HG02884 (cell line): ENCODE results near the gene TIMELESS.
"Not testable (repeated sequence)": the region's sequence is repeated elsewhere in the genome, so short reads cannot be mapped to it uniquely, and the experiment has no call there.

Experiments used
- ATAC-seq: cut with Tn5 transposase; IDR thresholded peaks from one replicate; pipeline ENCODE4 v1.9.1; 2021; ENCODE audit warnings: mild to moderate bottlenecking, moderate library complexity; ENCODE audit not compliant: unreplicated experiment

The TIMELESS gene

DNA sequence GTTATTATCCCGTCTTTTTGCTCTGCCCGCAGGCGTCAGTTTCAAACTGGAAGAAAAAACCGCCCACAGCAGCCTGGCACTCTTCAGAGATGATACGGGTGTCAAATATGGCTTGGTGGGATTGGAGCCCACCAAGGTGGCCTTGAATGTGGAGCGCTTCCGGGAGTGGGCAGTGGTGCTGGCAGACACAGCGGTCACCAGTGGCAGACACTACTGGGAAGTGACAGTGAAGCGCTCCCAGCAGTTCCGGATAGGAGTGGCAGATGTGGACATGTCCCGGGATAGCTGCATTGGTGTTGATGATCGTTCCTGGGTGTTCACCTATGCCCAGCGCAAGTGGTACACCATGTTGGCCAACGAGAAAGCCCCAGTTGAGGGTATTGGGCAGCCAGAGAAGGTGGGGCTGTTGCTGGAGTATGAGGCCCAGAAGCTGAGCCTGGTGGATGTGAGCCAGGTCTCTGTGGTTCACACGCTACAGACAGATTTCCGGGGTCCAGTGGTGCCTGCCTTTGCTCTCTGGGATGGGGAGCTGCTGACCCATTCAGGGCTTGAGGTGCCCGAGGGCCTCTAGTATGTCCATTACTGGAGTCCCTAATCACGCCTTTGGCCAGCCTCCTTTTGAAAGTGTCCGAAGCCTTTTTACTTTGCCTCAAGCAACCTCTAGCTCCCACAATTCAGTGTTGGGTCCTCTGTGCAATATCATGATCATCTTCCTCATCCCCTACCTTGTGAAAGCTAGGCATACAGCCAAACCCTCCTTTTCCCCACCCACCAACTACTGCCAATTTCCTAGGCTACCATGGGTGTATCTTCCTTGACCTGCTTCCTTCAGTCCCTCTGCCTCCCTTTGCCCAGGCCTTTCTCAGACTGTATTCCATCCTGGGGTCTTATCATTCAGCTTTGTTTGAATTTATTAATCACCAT is 20.0 kb upstream of the TIMELESS start:
- no peak for ATAC-seq

DNA sequence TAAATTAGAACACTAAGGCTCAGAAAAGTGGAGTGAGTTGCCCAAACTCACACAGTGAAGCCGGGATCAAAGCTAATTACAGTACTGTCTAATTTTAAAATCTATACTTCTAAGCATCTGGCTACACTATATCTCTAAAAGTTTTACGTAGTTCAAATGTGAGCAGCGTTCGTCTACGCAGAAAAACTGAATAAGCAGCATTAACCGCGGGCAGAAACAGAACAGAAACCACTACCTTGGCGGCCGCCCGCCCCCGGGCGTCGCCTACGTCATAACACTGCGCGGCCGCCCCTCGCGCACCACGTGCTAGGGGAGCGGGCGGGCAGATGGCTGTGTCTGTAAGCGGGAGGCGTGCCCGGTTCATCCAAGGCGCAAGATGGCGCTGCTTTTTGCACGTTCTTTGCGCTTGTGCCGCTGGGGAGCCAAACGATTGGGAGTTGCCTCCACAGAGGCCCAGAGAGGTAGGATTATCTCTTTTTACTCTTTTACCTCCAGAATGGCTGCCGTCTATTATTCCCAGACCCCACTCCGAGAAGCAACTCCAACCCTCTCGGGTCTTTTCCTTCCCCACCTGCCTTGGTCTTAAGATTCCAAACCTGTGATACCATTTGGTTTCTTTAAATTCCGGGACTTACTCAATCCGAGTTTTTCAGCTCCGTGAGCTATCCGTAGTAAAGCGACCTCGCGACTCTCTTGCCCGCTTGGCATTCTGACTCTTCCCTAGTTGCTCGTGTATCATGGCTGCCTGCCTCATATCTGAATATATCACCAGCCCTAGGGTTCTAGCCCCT is 19.2 kb upstream of the TIMELESS start, which contains the start of gene SPRYD4:
Gene SPRYD4 (plus strand): TSS at position 363 of the 791 bp plus-strand sequence. CDS start 14 bp downstream, at position 377.
- peak; percentile 82 for ATAC-seq

DNA sequence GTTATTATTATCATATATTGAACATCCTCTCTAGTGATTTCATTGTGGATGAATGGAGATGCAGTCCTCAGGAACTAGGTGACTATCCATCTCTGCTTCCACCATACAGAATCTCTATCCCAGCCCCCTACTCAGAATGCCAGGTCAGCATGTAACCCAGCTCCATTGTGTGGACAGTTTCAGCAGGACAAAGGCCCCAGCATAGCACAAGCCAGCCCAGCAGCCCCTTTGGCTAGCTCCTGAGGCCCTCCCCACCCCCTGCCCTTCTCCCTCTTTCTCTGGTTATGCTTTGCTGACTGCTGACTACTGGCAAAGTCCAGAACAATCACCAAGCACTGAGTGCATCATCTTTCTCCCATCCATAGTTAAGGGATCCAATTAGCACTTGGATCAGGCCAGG is 13.3 kb upstream of the TIMELESS start:
- no peak for ATAC-seq

DNA sequence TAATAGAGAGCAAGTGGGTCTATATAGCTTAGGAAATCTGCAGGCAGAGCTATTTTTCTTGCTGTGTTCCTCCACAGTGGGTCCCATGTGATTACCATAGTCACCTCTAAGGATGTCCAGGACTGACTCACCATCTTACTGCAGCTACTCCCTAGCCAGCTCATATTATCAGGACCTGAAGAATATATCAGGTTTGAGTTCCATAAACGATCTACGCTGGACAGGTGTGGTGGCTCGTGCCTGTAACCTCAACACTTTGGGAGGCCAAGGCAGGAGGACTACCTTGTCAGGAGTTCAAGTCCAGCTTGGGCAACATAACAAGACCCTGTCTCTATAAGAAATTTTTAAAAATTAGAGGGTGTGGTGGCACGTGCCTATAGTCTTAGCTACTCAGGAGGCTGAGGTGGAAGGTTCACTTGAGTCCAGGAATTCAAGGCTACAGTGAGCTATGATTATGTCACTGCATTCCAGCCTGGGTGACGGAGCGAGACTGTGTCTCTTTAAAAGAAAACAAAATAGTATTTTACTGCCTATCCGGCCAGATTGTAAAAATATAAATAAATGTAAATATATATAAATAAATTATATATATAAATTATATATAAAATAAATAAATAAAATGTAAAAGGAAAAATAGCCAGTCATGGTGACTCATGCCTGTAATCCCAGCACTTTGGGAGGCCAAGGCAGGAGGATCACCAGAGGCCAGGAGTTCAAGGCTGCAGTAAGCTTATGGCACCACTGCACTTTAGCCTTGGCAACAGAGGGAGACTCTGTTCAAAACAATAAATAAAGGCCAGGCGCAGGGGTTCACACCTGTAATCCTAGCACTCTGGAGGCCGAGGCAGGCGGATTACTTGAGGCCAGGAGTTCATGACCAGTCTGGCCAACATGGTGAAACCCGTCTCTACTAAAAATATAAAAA is 12.3 kb upstream of the TIMELESS start:
- ATAC-seq: no peak

DNA sequence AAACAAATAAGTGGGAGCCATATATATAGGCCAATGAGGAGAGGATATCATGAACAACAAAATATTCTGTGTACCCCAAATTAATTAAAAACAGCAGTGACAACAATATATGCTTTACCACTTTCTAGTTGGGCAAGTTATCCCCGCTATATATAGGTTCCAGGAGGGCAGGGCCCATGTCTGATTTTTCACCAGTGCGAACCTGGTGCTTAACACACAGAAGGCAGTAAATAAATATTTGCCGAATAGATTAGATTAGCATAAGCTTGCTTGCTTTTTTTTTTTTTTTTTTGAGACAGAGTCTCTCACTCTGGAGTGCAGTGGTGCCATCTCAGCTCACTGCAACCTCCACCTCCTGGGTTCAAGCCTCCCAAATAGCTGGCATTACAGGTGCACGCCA is 8.6 kb upstream of the TIMELESS start:
- ATAC-seq: no peak

DNA sequence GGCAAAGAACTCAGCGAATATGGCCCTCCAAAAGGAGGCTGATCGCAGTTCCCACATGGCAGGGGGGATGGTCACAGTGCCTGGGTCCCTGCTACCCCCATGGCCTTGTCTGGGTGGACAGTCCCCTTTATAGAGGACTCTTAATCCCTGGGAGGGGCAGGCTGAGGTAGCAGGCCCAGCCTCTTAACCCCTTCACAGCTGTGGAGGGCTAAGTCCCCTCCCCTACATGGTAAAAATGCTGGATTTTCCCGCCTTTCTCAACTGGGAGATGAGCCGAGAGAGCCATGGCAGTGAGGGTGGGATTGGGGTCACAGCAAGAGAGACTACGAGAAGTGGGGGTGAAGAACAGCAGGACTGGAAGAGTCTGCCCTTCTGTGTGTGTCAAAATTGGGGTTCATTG is 5.3 kb upstream of the TIMELESS start, which contains the start of gene MIP:
Gene MIP (minus strand): TSS at position 101 of the 400 bp plus-strand sequence. CDS start 44 bp downstream, at position 57.
- ATAC-seq: no peak

DNA sequence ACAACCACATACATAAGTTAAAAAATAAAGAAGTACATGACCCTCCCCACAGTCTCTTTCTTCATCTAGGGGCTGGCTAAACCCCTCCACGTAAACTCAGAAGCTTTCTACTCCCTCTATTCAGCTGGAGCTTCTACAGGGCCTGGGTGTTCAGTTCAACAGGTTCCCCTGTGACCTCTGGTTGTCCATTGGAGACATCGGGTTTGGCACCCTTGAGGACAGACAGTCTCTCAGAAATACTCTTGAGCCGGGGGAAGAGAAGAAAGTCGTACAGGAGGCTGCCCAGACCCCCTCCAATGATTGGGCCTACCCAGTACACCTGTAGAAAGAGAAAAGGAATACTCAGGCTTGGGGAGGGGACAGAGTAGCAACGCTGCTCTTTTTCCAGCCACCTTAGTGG is 1.9 kb upstream of the TIMELESS start:
- ATAC-seq: no peak

DNA sequence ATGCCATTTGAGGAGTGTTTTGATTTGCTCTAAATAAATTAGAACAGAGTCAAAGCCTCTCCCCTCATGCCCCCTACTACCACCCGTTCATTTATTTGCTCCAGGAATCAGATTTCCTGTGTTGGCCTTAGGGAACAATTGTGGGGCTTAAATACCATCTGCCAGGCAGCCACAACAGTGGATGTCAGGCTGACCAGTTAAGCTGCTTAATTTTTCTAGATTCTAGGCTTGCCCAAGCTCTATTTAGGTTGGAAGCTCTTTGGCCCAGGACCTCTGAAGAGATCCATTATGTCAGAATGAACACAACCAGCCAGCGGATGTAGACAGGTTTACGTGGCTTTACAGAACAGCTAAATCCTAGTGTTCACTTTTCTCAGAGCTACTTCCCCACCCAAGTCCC is 1.0 kb upstream of the TIMELESS start:
- no peak for ATAC-seq

DNA sequence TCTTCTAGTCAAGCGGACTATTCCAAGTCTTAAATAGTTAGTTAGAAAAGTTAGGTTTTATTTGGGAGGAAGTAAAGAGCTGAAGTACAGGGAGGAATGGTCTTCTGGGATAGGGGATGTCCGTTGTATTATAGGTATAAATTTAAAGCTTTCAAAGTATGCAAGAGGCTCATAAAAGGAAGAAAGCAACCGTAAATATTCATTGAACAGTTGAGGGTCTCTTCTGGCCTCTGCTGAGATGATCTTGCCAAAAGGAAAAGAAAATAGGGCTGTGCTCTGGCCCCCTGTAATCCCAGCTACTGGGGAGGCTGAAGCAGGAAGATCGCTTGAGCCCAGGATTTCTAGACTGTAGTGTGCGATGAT is 377 bp upstream of the TIMELESS start:
- no peak for ATAC-seq

DNA sequence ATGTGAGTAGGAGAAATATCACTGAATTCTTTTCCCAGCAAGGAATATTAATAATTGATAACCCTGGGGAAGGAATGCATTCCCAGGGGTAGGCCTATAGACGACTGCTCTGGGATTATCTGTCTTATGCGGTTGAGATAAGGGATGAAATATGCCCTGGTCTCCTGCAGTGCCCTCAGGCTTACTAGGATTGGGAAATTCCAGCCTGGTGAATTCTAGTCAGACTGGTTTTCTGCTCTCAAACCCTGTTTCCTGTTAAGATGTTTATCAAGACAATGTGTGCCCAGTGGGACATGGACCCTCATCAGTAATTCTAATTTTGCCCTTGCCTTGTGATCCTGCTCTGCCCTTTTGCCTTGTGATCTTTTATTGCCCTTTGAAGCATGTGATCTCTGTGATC is 6.0 kb downstream of the TIMELESS start:
- not testable (repeated sequence) for ATAC-seq

DNA sequence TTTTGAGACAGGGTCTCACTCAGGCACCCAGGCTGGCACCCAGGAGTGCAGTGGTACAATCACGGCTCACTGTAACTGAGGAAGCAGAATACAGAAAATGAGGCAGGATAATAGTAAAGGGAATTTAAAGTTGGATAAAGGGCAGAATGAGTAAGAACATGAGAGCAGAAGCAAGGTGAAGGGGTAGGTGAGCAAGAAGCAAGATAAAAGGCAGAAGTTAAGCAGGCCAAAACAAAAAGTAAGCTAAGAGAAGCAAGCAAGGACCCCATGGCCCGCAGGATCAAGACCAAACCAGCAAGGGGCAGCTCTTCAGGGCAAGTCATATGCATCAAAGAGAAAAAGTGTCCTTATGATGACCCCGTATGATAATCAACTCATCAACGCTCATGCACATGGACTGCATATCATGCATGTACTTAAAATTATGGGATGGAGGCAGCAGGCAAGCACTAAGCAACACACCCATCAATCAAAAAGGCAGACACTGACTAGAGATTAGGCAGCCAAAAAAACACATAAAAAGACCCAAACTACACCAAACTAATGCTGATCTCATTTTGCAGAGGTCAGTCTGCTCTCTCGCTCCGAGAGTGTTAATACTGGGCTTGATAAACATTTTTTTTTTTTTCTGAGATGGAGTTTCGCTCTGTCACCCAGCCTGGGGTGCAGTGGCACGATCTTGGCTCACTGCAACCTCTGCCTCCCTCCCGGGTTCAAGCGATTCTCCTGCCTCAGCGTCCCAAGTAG is 11.6 kb downstream of the TIMELESS start:
- no peak for ATAC-seq

DNA sequence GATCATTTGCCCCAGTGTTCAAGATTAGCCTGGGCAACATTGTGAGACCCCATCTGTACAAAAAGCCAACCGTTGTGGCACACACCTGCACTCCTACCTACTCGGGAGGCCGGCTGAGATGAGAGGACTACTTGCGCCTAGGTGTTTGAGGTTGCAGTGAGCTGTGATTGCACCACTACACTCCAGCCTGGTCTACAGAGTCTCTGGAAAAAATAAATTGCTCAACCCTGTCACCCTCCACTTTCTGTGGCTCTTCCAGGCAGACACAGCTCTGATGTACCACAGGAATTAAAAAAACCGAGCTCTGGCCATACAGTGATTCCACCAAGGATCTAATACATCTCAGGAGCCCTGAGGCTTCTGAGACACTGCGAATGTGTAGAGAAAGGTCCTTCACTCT is 14.4 kb downstream of the TIMELESS start:
- no peak for ATAC-seq

DNA sequence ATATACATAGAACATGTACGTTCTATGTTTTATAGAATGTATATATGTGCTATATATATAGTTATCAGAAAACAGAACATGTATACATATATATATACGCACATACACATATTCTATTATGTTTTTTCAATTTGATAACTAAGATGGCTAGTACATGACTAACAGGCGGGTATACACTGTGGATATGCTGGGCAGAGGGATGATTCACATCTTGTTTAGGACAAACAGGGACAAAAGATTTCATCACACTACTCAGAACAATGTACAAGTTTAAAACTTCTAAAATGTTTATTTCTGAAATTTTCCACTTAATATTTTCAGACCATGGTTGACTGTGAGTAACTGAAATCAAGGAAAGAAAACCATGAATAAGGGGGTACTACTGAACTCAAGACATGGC is 17.4 kb downstream of the TIMELESS start:
- no peak for ATAC-seq

DNA sequence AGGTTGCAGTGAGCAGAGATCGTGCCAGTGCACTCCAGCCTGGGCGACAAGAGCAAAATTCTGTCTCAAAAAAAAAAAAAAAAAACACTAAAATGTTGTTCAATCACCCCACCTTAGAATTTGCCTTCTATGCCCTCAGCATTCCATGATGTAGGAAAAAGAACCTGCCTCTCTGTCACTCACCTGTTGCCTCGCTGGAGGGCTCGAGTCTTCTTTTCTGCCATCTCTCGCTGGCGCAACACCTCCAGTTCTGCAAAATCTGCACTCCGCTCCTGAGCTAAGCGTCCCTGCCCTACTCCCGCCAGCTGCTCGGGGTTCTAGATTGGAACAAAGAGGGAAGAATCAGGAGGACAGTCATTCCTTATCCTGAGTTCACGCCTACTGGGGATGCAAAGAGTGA is 17.9 kb downstream of the TIMELESS start:
- no peak for ATAC-seq

DNA sequence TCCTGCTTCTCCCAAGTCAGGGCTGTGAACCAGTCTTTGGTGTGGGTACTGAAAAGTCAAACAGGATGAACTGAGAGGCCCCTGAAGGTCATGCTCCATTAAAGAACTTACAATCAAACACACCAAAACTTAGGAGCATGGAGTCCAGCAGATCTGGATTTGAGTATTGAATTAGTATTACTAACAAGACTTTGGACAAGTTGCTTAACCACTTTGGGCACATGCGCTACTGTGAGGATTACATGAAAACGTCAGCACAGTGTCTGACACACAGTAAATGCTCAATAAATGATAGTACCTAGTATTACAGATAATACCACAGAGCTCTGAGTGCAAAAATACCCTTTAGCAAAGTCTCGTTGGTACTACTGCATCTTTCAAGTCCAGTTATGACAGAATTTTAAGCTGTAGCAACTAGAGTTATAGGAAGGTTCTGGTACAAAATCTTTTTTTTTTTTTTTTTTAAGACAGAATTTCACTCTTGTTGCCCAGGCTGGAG is 23.2 kb downstream of the TIMELESS start:
- no peak for ATAC-seq

DNA sequence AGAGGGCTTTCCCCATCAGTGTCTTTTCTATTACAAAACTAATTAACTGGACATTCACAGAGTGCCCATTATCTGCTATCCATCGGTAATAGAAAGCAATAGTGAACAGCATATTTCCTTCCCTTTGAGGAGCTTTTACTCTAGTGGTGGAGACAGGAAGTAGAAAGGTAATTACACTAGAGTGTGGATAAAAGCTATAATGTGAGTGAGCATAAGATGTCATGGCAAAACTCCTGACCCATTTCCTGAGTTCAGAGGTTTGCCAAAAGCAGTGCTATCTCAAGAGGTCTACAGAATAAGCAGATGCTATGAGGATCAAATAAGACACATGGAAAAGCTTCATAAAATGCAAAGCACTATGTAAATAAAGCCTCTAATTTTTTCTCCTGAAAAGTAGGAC is 24.0 kb downstream of the TIMELESS start:
- ATAC-seq: no peak

DNA sequence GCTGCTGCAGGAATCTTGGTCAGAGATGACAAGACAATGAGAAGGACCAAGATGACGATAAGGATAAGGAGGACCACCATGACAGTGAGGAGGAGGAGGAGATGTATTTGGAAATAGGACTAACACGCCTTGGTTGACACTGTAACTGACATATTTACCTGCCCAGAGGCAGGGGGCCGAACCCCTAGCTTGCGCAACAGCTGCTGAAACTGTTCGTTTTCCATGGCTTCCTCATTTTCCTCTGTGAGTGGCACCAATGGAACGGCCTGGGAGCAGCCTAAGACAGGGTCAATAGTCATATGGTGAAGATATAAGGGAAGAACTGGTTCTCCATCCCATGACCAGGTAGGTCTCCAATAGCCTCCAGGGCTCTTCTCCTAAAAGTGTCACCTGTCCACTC is 28.8 kb downstream of the TIMELESS start:
- ATAC-seq: no peak

DNA sequence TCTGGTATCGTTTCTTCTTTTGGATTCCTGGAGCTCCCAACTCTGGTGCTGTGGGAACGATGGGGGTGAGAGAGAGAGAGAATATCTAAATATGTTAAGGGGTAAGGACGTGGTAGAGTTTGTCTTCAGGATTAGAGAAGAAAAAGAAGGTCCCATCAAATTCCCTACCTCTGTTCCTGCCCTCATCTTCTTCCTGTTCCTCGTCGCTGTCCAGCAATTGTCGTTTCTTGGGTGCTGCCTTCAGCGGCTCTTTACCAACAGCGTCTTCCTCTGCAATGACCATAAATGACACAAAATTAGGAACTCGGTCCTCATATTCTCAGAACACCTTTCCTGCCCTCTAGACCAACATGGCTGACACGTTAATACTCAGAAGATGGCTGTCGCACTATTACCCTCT is 31.5 kb downstream of the TIMELESS start:
- no peak for ATAC-seq

DNA sequence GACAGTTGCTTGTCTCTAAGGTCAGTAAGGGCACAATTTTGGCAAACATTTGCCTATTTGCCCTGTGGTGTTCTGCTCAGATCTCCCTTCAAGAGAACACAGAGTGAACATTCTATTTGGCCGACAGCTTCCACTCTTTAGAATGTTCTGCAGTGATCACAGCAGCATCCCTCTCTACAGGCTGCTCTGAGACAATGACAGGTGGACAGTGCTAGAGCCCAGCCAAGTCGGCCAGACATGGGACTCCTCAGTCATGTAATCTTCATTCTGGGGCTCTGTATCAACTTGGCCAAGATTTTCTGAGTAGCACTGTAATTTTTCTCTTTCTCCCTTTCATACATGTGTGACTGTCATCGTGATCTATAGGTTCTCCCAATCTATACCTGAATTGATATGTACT is 34.8 kb downstream of the TIMELESS start:
- ATAC-seq: no peak

DNA sequence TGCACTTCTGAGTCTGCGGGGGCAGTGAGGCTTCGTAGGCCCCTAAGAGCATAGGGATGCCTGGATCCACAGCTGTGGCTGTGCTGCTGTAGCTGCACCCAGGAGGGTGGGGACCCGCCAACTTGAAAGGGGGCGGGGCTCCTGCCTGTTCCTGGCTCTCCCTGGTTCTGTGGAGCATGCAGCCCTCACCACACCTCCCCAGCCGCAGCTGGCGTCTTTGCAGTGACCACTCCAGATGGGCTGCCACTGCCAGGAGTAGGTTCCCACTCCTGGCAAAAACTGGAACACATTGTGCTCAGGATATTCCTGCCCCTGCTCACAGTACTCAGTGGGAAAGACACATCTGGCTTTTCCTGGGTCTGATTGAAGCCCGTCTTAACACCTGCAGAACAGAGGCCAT is 35.8 kb downstream of the TIMELESS start:
- no peak for ATAC-seq
